ENCODE measurements around the gene DVL2.

DNA sequence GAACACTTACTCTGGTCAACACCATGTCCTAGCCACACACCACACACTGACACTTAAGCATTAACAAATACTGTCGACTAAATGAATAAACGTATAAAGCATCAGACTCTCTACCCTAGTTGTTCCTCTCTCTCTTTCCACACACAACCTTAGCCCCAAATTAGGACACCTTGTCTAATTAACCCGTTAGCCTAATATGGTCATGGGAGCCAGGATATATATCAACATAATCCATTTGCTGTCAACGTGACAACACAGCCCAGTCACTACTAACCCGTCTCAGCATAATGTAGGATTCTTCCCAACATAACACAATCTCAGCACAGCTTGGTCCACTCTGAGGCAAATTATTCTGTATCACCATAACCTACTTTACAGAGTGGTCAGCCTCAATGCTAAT is 2.2 kb downstream of the DVL2 start:
- TF ChIP-seq, protein P1, sequence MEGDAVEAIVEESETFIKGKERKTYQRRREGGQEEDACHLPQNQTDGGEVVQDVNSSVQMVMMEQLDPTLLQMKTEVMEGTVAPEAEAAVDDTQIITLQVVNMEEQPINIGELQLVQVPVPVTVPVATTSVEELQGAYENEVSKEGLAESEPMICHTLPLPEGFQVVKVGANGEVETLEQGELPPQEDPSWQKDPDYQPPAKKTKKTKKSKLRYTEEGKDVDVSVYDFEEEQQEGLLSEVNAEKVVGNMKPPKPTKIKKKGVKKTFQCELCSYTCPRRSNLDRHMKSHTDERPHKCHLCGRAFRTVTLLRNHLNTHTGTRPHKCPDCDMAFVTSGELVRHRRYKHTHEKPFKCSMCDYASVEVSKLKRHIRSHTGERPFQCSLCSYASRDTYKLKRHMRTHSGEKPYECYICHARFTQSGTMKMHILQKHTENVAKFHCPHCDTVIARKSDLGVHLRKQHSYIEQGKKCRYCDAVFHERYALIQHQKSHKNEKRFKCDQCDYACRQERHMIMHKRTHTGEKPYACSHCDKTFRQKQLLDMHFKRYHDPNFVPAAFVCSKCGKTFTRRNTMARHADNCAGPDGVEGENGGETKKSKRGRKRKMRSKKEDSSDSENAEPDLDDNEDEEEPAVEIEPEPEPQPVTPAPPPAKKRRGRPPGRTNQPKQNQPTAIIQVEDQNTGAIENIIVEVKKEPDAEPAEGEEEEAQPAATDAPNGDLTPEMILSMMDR (IDR thresholded peaks at IDR 0.05) = no peak
- no peak for TF ChIP-seq POLR2A (IDR thresholded peaks at IDR 0.05)

Measured in heart left ventricle (tissue), 13 donors.